H9 (cell line): ENCODE results near the gene HYAL1. TPM values are rescaled to one million over a fixed set of nuclear protein-coding genes. Genes with fewer than 3 reads are reported as not detected.

ENCODE experiments used
- DNase-seq: peaks from one replicate; pipeline ENCODE4 v3.0.0-alpha.2; 2017
- H2AFZ ChIP-seq: one replicate; pipeline ENCODE4 v1.6.1; 2013; ENCODE audit warnings: mild to moderate bottlenecking, low read length, control low read depth, moderate library complexity
- H2AK5ac ChIP-seq: 2 replicates; pipeline ENCODE4 v1.6.1; 2013; ENCODE audit warnings: low read length, control low read depth, mixed read lengths; ENCODE audit not compliant: insufficient read length
- H2BK120ac ChIP-seq: one replicate; pipeline ENCODE4 v1.6.1; 2013; ENCODE audit warnings: low read depth, mild to moderate bottlenecking, low read length, control low read depth, inconsistent platforms; ENCODE audit not compliant: poor library complexity, severe bottlenecking
- H2BK12ac ChIP-seq: 2 replicates; pipeline ENCODE4 v1.6.1; 2013; ENCODE audit warnings: low read length, control low read depth, mixed read lengths, low read depth; ENCODE audit not compliant: insufficient read length
- H2BK15ac ChIP-seq: 2 replicates; pipeline ENCODE4 v1.6.1; 2013; ENCODE audit warnings: low read depth, low read length, control low read depth
- H2BK20ac ChIP-seq: one replicate; pipeline ENCODE4 v1.6.1; 2013; ENCODE audit warnings: low read depth, mild to moderate bottlenecking, low read length, control low read depth, inconsistent platforms; ENCODE audit not compliant: poor library complexity, severe bottlenecking
- H2BK5ac ChIP-seq: 2 replicates; pipeline ENCODE4 v1.6.1; 2013; ENCODE audit warnings: low read length, control low read depth, mixed read lengths; ENCODE audit not compliant: insufficient read length
- H3K14ac ChIP-seq: 2 replicates; pipeline ENCODE4 v1.6.1; 2013; ENCODE audit warnings: low read length, control low read depth; ENCODE audit not compliant: insufficient read depth
- H3K18ac ChIP-seq: 2 replicates; pipeline ENCODE4 v1.6.1; 2013; ENCODE audit warnings: low read depth, mild to moderate bottlenecking, mixed read lengths, low read length, control low read depth; ENCODE audit not compliant: insufficient read length
- H3K23ac ChIP-seq: 2 replicates; pipeline ENCODE4 v1.6.1; 2013; ENCODE audit warnings: low read length, control low read depth, mixed read lengths, low read depth; ENCODE audit not compliant: insufficient read length
- H3K23me2 ChIP-seq: 2 replicates; pipeline ENCODE4 v1.6.1; 2013; ENCODE audit warnings: low read depth, mild to moderate bottlenecking, mixed read lengths, low read length, control low read depth; ENCODE audit not compliant: insufficient read length, poor library complexity, severe bottlenecking
- H3K27ac ChIP-seq: 2 replicates; pipeline ENCODE4 v1.5.1; 2013; ENCODE audit warnings: low read length, control low read depth, mixed read lengths, low read depth; ENCODE audit not compliant: insufficient read length
- H3K27me3 ChIP-seq: 2 replicates; pipeline ENCODE4 v1.6.1; 2013; ENCODE audit warnings: low read length, control low read depth, inconsistent platforms; ENCODE audit not compliant: insufficient read depth
- H3K4ac ChIP-seq: 2 replicates; pipeline ENCODE4 v1.6.1; 2013; ENCODE audit warnings: low read depth, mild to moderate bottlenecking, control low read depth, inconsistent platforms, low read length, moderate library complexity
- H3K4me1 ChIP-seq: 2 replicates; pipeline ENCODE4 v1.6.1; 2013; ENCODE audit warnings: low read length, control low read depth, inconsistent platforms; ENCODE audit not compliant: insufficient read depth
- H3K4me2 ChIP-seq: 2 replicates; pipeline ENCODE4 v1.6.1; 2013; ENCODE audit warnings: low read length, control low read depth, mixed read lengths; ENCODE audit not compliant: insufficient read length, insufficient read depth
- H3K56ac ChIP-seq: 2 replicates; pipeline ENCODE4 v1.6.1; 2013; ENCODE audit warnings: low read depth, mild to moderate bottlenecking, mixed read lengths, low read length, control low read depth; ENCODE audit not compliant: insufficient read length
- H3K79me1 ChIP-seq: 2 replicates; pipeline ENCODE4 v1.6.1; 2013; ENCODE audit warnings: low read depth, mild to moderate bottlenecking, moderate library complexity, low read length, control low read depth, inconsistent platforms; ENCODE audit not compliant: insufficient read depth, poor library complexity, severe bottlenecking
- H3K79me2 ChIP-seq: 2 replicates; pipeline ENCODE4 v1.6.1; 2013; ENCODE audit warnings: low read length, control low read depth, inconsistent platforms; ENCODE audit not compliant: insufficient read depth
- H3K9ac ChIP-seq: 2 replicates; pipeline ENCODE4 v1.6.1; 2013; ENCODE audit warnings: low read length, control low read depth, mixed read lengths; ENCODE audit not compliant: insufficient read length; ENCODE audit errors: extremely low read depth
- H3K9me3 ChIP-seq: one replicate; pipeline ENCODE4 v1.6.1; 2013; ENCODE audit warnings: low read depth, low read length, inconsistent platforms; ENCODE audit not compliant: control insufficient read depth
- H3T11ph ChIP-seq: one replicate; pipeline ENCODE4 v1.6.1; 2013; ENCODE audit warnings: mild to moderate bottlenecking, low read length, control low read depth, inconsistent platforms
- H4K20me1 ChIP-seq: one replicate; pipeline ENCODE4 v1.6.1; 2013; ENCODE audit not compliant: control insufficient read depth, insufficient read length, insufficient read depth
- H4K5ac ChIP-seq: 2 replicates; pipeline ENCODE4 v1.6.1; 2013; ENCODE audit warnings: low read depth, mild to moderate bottlenecking, mixed read lengths, low read length, control low read depth; ENCODE audit not compliant: insufficient read length
- H4K8ac ChIP-seq: replicated peaks from 2 replicates; pipeline ENCODE4 v1.6.1; 2013; ENCODE audit warnings: low read length, control low read depth, mixed read lengths, low read depth; ENCODE audit not compliant: insufficient read length
- H4K91ac ChIP-seq: 2 replicates; pipeline ENCODE4 v1.6.1; 2013; ENCODE audit warnings: low read depth, mild to moderate bottlenecking, moderate library complexity, mixed read lengths, low read length, control low read depth; ENCODE audit not compliant: insufficient read length
- H3K27ac Mint-ChIP-seq, 3 experiments: 2 replicates in 2 of 3; 3 replicates in 1 of 3; pipeline ENCODE4 v1.8.0; 2020 to 2021; ENCODE audit warnings: mixed read lengths in 3 of 3, mild to moderate bottlenecking in 1 of 3, moderate library complexity in 1 of 3
- H3K27me3 Mint-ChIP-seq: 2 replicates; pipeline ENCODE4 v1.8.0; 2021; ENCODE audit warnings: low read depth, mild to moderate bottlenecking, moderate library complexity, mixed read lengths
- H3K36me3 Mint-ChIP-seq, 3 experiments: 2 replicates in 2 of 3; 3 replicates in 1 of 3; pipeline ENCODE4 v1.8.0; 2020 to 2021; ENCODE audit warnings: low read depth in 3 of 3, mixed read lengths in 3 of 3; ENCODE audit not compliant: insufficient read depth in 1 of 3
- H3K4me1 Mint-ChIP-seq, 2 experiments: 2 replicates each; pipeline ENCODE4 v1.8.0; 2020; ENCODE audit warnings: mixed read lengths in 2 of 2
- H3K4me3 Mint-ChIP-seq, 2 experiments: 2 replicates in 1 of 2; 3 replicates in 1 of 2; pipeline ENCODE4 v1.8.0; 2020 to 2021; ENCODE audit warnings: mild to moderate bottlenecking in 2 of 2, mixed read lengths in 2 of 2, moderate library complexity in 1 of 2
- H3K9me3 Mint-ChIP-seq, 2 experiments: 2 replicates in 1 of 2; 3 replicates in 1 of 2; pipeline ENCODE4 v1.8.0; 2020; ENCODE audit warnings: mild to moderate bottlenecking in 2 of 2, mixed read lengths in 2 of 2, moderate library complexity in 1 of 2
- CTCF ChIP-seq: fragments of 200-600 bp; sonication (generic); conservative IDR thresholded peaks from 3 replicates; pipeline ENCODE4 v1.8.0; 2021; ENCODE audit warnings: antibody characterized with exemption, mild to moderate bottlenecking
- WGBS: extraction: QIAGEN DNeasy Blood & Tissue Kit; methylation state at CpG from one replicate; pipeline ENCODE4 v1.1.7; 2013; ENCODE audit warnings: missing lambda C conversion rate, low lambda C conversion rate, mixed read lengths; ENCODE audit not compliant: insufficient read length; ENCODE audit errors: extremely low coverage; 5-methylcytosine and 5-hydroxymethylcytosine counted together
- total RNA-seq: library from RNA; stranded (reverse); gene quantifications from 2 replicates; pipeline ENCODE4 v1.2.1, GENCODE V29; 2021

HYAL1 gene
- total RNA-seq, 1 experiment from 2014 or later = 2.0 TPM

DNA sequence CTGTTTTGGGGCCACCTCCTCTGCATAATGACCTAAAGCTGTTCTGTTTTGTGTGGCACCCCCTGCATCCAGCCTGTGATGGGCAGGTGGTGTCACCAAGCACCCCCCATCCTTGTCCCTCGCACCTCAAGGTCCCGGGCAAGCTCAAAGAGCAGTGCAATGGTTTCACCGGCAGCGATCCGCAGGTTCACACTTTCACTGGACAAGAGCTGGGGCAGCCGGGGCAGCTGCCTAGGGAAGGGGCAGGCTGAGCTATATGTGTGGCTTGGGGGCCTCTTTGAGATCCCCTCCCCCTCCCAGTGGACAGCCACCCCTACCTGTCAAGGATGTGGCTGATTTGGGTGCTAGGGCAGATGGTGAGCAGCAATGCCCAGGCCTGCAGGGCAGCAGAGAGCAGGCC is 14.2 kb downstream of the HYAL1 start:
- H3K79me2 ChIP-seq = peaks cover 3% of the 10 kb centered on the region; the same call in 1 of the 2 replicates
- no peak overlapping the region for H2BK20ac ChIP-seq
- WGBS = no CpG with 5 or more reads among the region's 6 CpGs
- H2BK12ac ChIP-seq = no peak overlapping the region
- H4K20me1 ChIP-seq = no peaks in the 10 kb centered on the region
- Mint-ChIP-seq H3K4me3 (peak overlapping the region in 1 of 2 experiments; percentile 29; a peak in 1 of 5 replicates), H3K27ac (no peak overlapping the region), H3K9me3 (no peaks in the 10 kb centered on the region; a peak in 1 of 5 replicates), H3K4me1 (peaks cover 11% of the 10 kb centered on the region in 2 experiments), H3K36me3 (peaks cover 26 to 44% (median 40%) of the 10 kb centered on the region in 3 experiments; a peak in 6 of 7 replicates), H3K27me3 (no peaks in the 10 kb centered on the region)
- H3K79me1 ChIP-seq = no peaks in the 10 kb centered on the region
- no peak overlapping the region for H4K91ac ChIP-seq
- no peak overlapping the region for H3K4ac ChIP-seq
- H3K56ac ChIP-seq = no peak overlapping the region
- H3K23me2 ChIP-seq = peaks cover 5% of the 10 kb centered on the region
- TF ChIP-seq CTCF = no peak
- H2BK5ac ChIP-seq = no peak overlapping the region
- no peak overlapping the region for H4K8ac ChIP-seq
- no peak overlapping the region for H3K14ac ChIP-seq
- no peak overlapping the region for H2BK15ac ChIP-seq
- H2BK120ac ChIP-seq = no peak overlapping the region
- H3K27ac ChIP-seq = no peak overlapping the region
- no peaks in the 10 kb centered on the region for H3K9me3 ChIP-seq
- no peak overlapping the region for H3T11ph ChIP-seq
- no peak overlapping the region for H2AFZ ChIP-seq
- H4K5ac ChIP-seq = no peak overlapping the region
- H3K23ac ChIP-seq = no peak overlapping the region
- DNase-seq = no peak
- no peak overlapping the region for H3K18ac ChIP-seq
- H3K9ac ChIP-seq = no peak overlapping the region
- H3K27me3 ChIP-seq = no peaks in the 10 kb centered on the region
- H3K4me2 ChIP-seq = no peak overlapping the region
- no peak overlapping the region for H2AK5ac ChIP-seq
- no peaks in the 10 kb centered on the region for H3K4me1 ChIP-seq
